Mesothelial cell of epicardium (in vitro differentiated cells): Measurements from ENCODE around the gene MIEF2. TPM values are rescaled to one million over a fixed set of nuclear protein-coding genes. Genes with fewer than 3 reads are reported as not detected.

Source experiments
- DNase-seq, 2 experiments: peaks; one replicate each; pipeline ENCODE4 v3.0.0; 2021; ENCODE audit warnings: low spot score in 2 of 2; ENCODE audit not compliant: unreplicated experiment in 2 of 2
- H3K27ac Mint-ChIP-seq: 2 replicates; pipeline ENCODE4 v1.8.0; 2021; ENCODE audit warnings: mixed read lengths
- H3K27me3 Mint-ChIP-seq: 2 replicates; pipeline ENCODE4 v1.8.0; 2021; ENCODE audit warnings: low read depth, mixed read lengths
- H3K36me3 Mint-ChIP-seq: 2 replicates; pipeline ENCODE4 v1.8.0; 2021; ENCODE audit warnings: mixed read lengths
- H3K4me1 Mint-ChIP-seq: 2 replicates; pipeline ENCODE4 v1.8.0; 2021; ENCODE audit warnings: mixed read lengths
- H3K4me3 Mint-ChIP-seq: 2 replicates; pipeline ENCODE4 v1.8.0; 2021; ENCODE audit warnings: mild to moderate bottlenecking, moderate library complexity, mixed read lengths
- H3K9me3 Mint-ChIP-seq: 2 replicates; pipeline ENCODE4 v1.8.0; 2021; ENCODE audit warnings: mixed read lengths
- CTCF ChIP-seq: fragments of 200-600 bp; sonication (generic); IDR thresholded peaks from one replicate; pipeline ENCODE4 v1.5.0; 2021; ENCODE audit warnings: antibody characterized with exemption; ENCODE audit not compliant: unreplicated experiment
- total RNA-seq: library from RNA; stranded (reverse); gene quantifications from 3 replicates; pipeline ENCODE4 v1.2.1, GENCODE V29; 2021

MIEF2 gene
- total RNA-seq, 1 donor from 2014 or later, result 23.8 TPM

- no peak overlapping the region for H3K27ac Mint-ChIP-seq
- no peak for DNase-seq
- H3K9me3 Mint-ChIP-seq, result no peaks in the 10 kb centered on the region
- H3K4me1 Mint-ChIP-seq, result peaks cover 26% of the 10 kb centered on the region
- peak overlapping the region; percentile 76 for H3K4me3 Mint-ChIP-seq
- no peak for TF ChIP-seq CTCF
- no peaks in the 10 kb centered on the region for H3K27me3 Mint-ChIP-seq
- H3K36me3 Mint-ChIP-seq, result peaks cover 7% of the 10 kb centered on the region
These were observed 1.6 kb downstream of the MIEF2 start for GRCh38 chr17:18262111-18262510.

GRCh38 chr17:18262641-18263040, 2.2 kb downstream of the MIEF2 start:
- H3K27ac Mint-ChIP-seq, result no peak overlapping the region
- H3K4me3 Mint-ChIP-seq, result peak overlapping the region; percentile 76
- no peak for TF ChIP-seq CTCF

GRCh38 chr17:18263885-18264682, 3.6 kb downstream of the MIEF2 start:
- H3K27me3 Mint-ChIP-seq, result no peaks in the 10 kb centered on the region
- H3K4me1 Mint-ChIP-seq, result peaks cover 22% of the 10 kb centered on the region
- DNase-seq, result no peak
- H3K9me3 Mint-ChIP-seq, result no peaks in the 10 kb centered on the region
- H3K36me3 Mint-ChIP-seq, result peaks cover 7% of the 10 kb centered on the region
- H3K4me3 Mint-ChIP-seq, result no peak overlapping the region
- H3K27ac Mint-ChIP-seq, result no peak overlapping the region
- no peak for TF ChIP-seq CTCF

More at GRCh38 chr17:18262641-18263040, 2.2 kb downstream of the MIEF2 start:
- H3K27me3 Mint-ChIP-seq, result no peaks in the 10 kb centered on the region
- H3K4me1 Mint-ChIP-seq, result peaks cover 21% of the 10 kb centered on the region
- H3K9me3 Mint-ChIP-seq, result no peaks in the 10 kb centered on the region
- H3K36me3 Mint-ChIP-seq, result peaks cover 7% of the 10 kb centered on the region
- no peak for DNase-seq

- DNase-seq, result no peak
- Mint-ChIP-seq H3K27me3 (no peaks in the 10 kb centered on the region), H3K27ac (no peak overlapping the region), H3K36me3 (peaks cover 7% of the 10 kb centered on the region), H3K4me3 (no peak overlapping the region), H3K9me3 (no peaks in the 10 kb centered on the region), H3K4me1 (peaks cover 6% of the 10 kb centered on the region)
- no peak for TF ChIP-seq CTCF
These were observed 6.9 kb downstream of the MIEF2 start for GRCh38 chr17:18267366-18267765.

GRCh38 chr17:18267927-18268711, 7.7 kb downstream of the MIEF2 start:
- Mint-ChIP-seq H3K36me3 (peaks cover 10% of the 10 kb centered on the region), H3K4me1 (peaks cover 6% of the 10 kb centered on the region), H3K4me3 (no peak overlapping the region), H3K9me3 (no peaks in the 10 kb centered on the region), H3K27me3 (no peaks in the 10 kb centered on the region), H3K27ac (peak overlapping the region; percentile 43)
- TF ChIP-seq CTCF, result no peak
- DNase-seq, result no peak
